A549 (cell line): ENCODE measurements around the gene FSD1. TPM values are rescaled to one million over a fixed set of nuclear protein-coding genes. Genes with fewer than 3 reads are reported as not detected.

Experiments
- ATAC-seq, 2 experiments: fragments of 200-7000 bp in 1 of 2; fragments of >200 bp in 1 of 2; cut with Nextera tagmentation in 1 of 2; cut with Tn5 transposase in 1 of 2; 3 replicates each; pipeline versions ENCODE4 v1.8.0 to v1.9.1; 2018 to 2020; ENCODE audit warnings: mild to moderate bottlenecking in 1 of 2, moderate library complexity in 1 of 2
- CTCF ChIA-PET: fragments of 300-600 bp; sonication (Branson Sonifier 250); formaldehyde crosslinking; extraction: SDS; loops from one replicate; lab custom pipeline; 2021; ENCODE audit warnings: antibody characterized with exemption, inconsistent platforms; lab: Yijun Ruan, JAX
- POLR2A ChIA-PET: fragments of 350-600 bp; formaldehyde crosslinking; extraction: SDS; loops from one replicate; lab custom pipeline; 2021; ENCODE audit warnings: antibody characterized with exemption, inconsistent platforms; lab: Yijun Ruan, JAX
- DNase-seq, 2 experiments: peaks; one replicate each; pipeline versions ENCODE4 v3.0.0 to v3.0.0-alpha.2; 2011 to 2016; ENCODE audit warnings: low read depth in 1 of 2, low spot score in 1 of 2
- FAIRE-seq: peaks from 2 replicates; lab custom pipeline; 2011; peaks lifted over from hg19 to GRCh38; lab: Jason Lieb, UNC
- H3K27ac ChIP-seq, 2 experiments: fragments of >200 bp; sonication (Bioruptor Twin); formaldehyde crosslinking; 3 replicates each; pipeline ENCODE4 v1.5.1; 2016 to 2017
- H3K4me1 ChIP-seq: fragments of >200 bp; sonication (Bioruptor Twin); formaldehyde crosslinking; 3 replicates; pipeline ENCODE4 v1.6.1; 2016
- H3K4me2 ChIP-seq: fragments of >200 bp; sonication (Bioruptor Twin); formaldehyde crosslinking; 3 replicates; pipeline ENCODE4 v1.6.1; 2016
- H3K4me3 ChIP-seq: fragments of >200 bp; sonication (Bioruptor Twin); formaldehyde crosslinking; 3 replicates; pipeline ENCODE4 v1.5.1; 2016
- H3K9me3 ChIP-seq: fragments of >200 bp; sonication (Bioruptor Twin); formaldehyde crosslinking; 3 replicates; pipeline ENCODE4 v1.6.1; 2016
- ATOH8 ChIP-seq: fragments of 250-450 bp; sonication (Bioruptor Pico); IDR thresholded peaks from 2 replicates; pipeline ENCODE4 v1.5.0; 2020; ENCODE audit warnings: low read depth, mild to moderate bottlenecking, moderate library complexity
- CHD4 ChIP-seq: fragments of 200-600 bp; sonication (generic); IDR thresholded peaks from 2 replicates; pipeline ENCODE4 v1.6.1; 2016; ENCODE audit warnings: antibody characterized with exemption, mild to moderate bottlenecking, borderline replicate concordance
- CTCF ChIP-seq: fragments of >200 bp; sonication (Bioruptor Twin); formaldehyde crosslinking; IDR thresholded peaks from 3 replicates; pipeline ENCODE4 v1.5.1; 2016
- EHF ChIP-seq: fragments of 250-450 bp; sonication (Bioruptor Pico); IDR thresholded peaks from 2 replicates; pipeline ENCODE4 v1.5.0; 2020; ENCODE audit warnings: mild to moderate bottlenecking
- ELK1 ChIP-seq: fragments of 150-350 bp; IDR thresholded peaks from 2 replicates; pipeline ENCODE4 v1.6.1; 2014; ENCODE audit warnings: low read depth, mild to moderate bottlenecking, low read length
- EP300 ChIP-seq, 2 experiments: fragments of >200 bp; sonication (Bioruptor Twin); formaldehyde crosslinking; IDR thresholded peaks; 2 replicates in 1 of 2; 3 replicates in 1 of 2; pipeline ENCODE4 v1.6.1; 2016 to 2017
- ESRRA ChIP-seq: fragments of 150-350 bp; IDR thresholded peaks from 2 replicates; pipeline ENCODE4 v1.6.1; 2014; ENCODE audit warnings: mild to moderate bottlenecking, low read length, borderline replicate concordance
- FOXS1 ChIP-seq: fragments of 250-450 bp; sonication (Bioruptor Pico); IDR thresholded peaks from 2 replicates; pipeline ENCODE4 v1.5.0; 2020; ENCODE audit warnings: mild to moderate bottlenecking, moderate library complexity
- HES2 ChIP-seq: fragments of >200 bp; sonication (Bioruptor Twin); formaldehyde crosslinking; IDR thresholded peaks from 2 replicates; pipeline ENCODE4 v1.6.1; 2016
- HEYL ChIP-seq: fragments of 250-450 bp; sonication (Bioruptor Pico); IDR thresholded peaks from 2 replicates; pipeline ENCODE4 v1.8.0; 2021; ENCODE audit warnings: mild to moderate bottlenecking, moderate library complexity
- HOXA7 ChIP-seq: fragments of 250-450 bp; sonication (Bioruptor Pico); IDR thresholded peaks from 2 replicates; pipeline ENCODE4 v1.5.0; 2020; ENCODE audit warnings: mild to moderate bottlenecking, moderate library complexity
- JUN ChIP-seq, 2 experiments: fragments of >200 bp; sonication (Bioruptor Twin); formaldehyde crosslinking; IDR thresholded peaks; 2 replicates in 1 of 2; 3 replicates in 1 of 2; pipeline ENCODE4 v1.6.1; 2016 to 2017
- KDM1A ChIP-seq: fragments of 200-600 bp; sonication (generic); IDR thresholded peaks from 2 replicates; pipeline ENCODE4 v1.6.1; 2016; ENCODE audit warnings: low read depth, mild to moderate bottlenecking
- KDM5A ChIP-seq: fragments of 200-600 bp; sonication (generic); IDR thresholded peaks from 2 replicates; pipeline ENCODE4 v1.6.1; 2016; ENCODE audit warnings: antibody characterized with exemption, mild to moderate bottlenecking
- MAFK ChIP-seq: fragments of 450-650 bp; IDR thresholded peaks from 2 replicates; pipeline ENCODE4 v1.6.1; 2014; ENCODE audit not compliant: partially characterized antibody
- MAX ChIP-seq: IDR thresholded peaks from 2 replicates; pipeline ENCODE4 v1.6.1; 2012
- NFE2L2 ChIP-seq: fragments of 150-350 bp; conservative IDR thresholded peaks from 2 replicates; pipeline ENCODE4 v1.6.1; 2014; ENCODE audit warnings: low read length
- NPAS2 ChIP-seq: fragments of 250-450 bp; sonication (Bioruptor Pico); IDR thresholded peaks from 2 replicates; pipeline ENCODE4 v1.8.0; 2022; ENCODE audit warnings: mild to moderate bottlenecking, moderate library complexity, borderline replicate concordance
- NR3C1 ChIP-seq: fragments of >200 bp; sonication (Bioruptor Twin); formaldehyde crosslinking; IDR thresholded peaks from 3 replicates; pipeline ENCODE4 v1.6.1; 2017
- PHF8 ChIP-seq: fragments of 200-600 bp; sonication (generic); IDR thresholded peaks from 2 replicates; pipeline ENCODE4 v1.6.1; 2016; ENCODE audit warnings: low read depth, mild to moderate bottlenecking, antibody characterized with exemption, moderate library complexity, borderline replicate concordance
- RAD21 ChIP-seq, 2 experiments: fragments of >200 bp in 1 of 2; sonication (Bioruptor Twin) in 1 of 2; formaldehyde crosslinking in 1 of 2; IDR thresholded peaks in 1 of 2; conservative IDR thresholded peaks in 1 of 2; 2 replicates in 1 of 2; 3 replicates in 1 of 2; pipeline ENCODE4 v1.6.1; 2012 to 2018; ENCODE audit warnings: inconsistent platforms in 1 of 2
- RARB ChIP-seq: fragments of 250-450 bp; sonication (Bioruptor Pico); IDR thresholded peaks from 2 replicates; pipeline ENCODE4 v1.8.0; 2021; ENCODE audit warnings: mild to moderate bottlenecking, moderate library complexity
- RCOR1 ChIP-seq: fragments of 150-350 bp; IDR thresholded peaks from 2 replicates; pipeline ENCODE4 v1.6.1; 2014; ENCODE audit warnings: antibody characterized with exemption, low read length, low read depth
- REST ChIP-seq: fragments of 200-600 bp; sonication (generic); IDR thresholded peaks from 2 replicates; pipeline ENCODE4 v1.6.1; 2016; ENCODE audit warnings: antibody characterized with exemption, mild to moderate bottlenecking, moderate library complexity
- SMC3 ChIP-seq: fragments of >200 bp; sonication (Bioruptor Twin); formaldehyde crosslinking; IDR thresholded peaks from 3 replicates; pipeline ENCODE4 v1.6.1; 2018; ENCODE audit warnings: inconsistent platforms
- ZC3H11A ChIP-seq: fragments of 450-650 bp; IDR thresholded peaks from 2 replicates; pipeline ENCODE4 v1.6.1; 2014; ENCODE audit warnings: antibody characterized with exemption, mild to moderate bottlenecking
- ZFP36 ChIP-seq: fragments of 450-650 bp; IDR thresholded peaks from 2 replicates; pipeline ENCODE4 v1.6.1; 2014; ENCODE audit warnings: borderline replicate concordance; ENCODE audit not compliant: partially characterized antibody
- WGBS: methylation state at CpG from one replicate; pipeline ENCODE4 v1.1.6; 2017; ENCODE audit errors: missing lambda C conversion rate; 5-methylcytosine and 5-hydroxymethylcytosine counted together
- polyA plus RNA-seq, 4 experiments: library from polyadenylated mRNA; depleted of rRNA in 3 of 4; stranded (reverse); fragments of >200 nt; fragmentation: RNase III in 1 of 4; extraction: RNeasy Plus Mini Kit Qiagen cat#74134 plus additional on column Dnase treatment in 1 of 4; gene quantifications; 2 replicates in 3 of 4; 3 replicates in 1 of 4; pipeline ENCODE4 v1.2.3, GENCODE V29; 2011 to 2017

FSD1 gene
- polyA plus RNA-seq, 2 of the 4 experiments (the other 2 are of a cell fraction) = 3.5 to 13.2 TPM

GRCh38 chr19:4362101-4362828 is 57.9 kb downstream of the FSD1 start:
- ChIA-PET CTCF (interaction anchor here (0.9 to 6.2 kb wide), 12 partner anchors 9 to 95 kb away, joined by 3 to 51 read pairs (median 7); partner anchors contain the start of genes MPND and SH3GL1), POLR2A (no interaction called here)
- DNase-seq (no peak), FAIRE-seq (no peak), ATAC-seq (no peak; a peak in 1 of 6 replicates)
- H3K9me3 ChIP-seq = no peaks in the 10 kb centered on the region
- H3K4me3 ChIP-seq = no peak overlapping the region
- TF ChIP-seq NFE2L2 = no peak
- TF ChIP-seq RAD21 (conservative IDR thresholded peaks at IDR 0.05 in 1 of 2, IDR thresholded peaks at IDR 0.05 in 1 of 2) = no peak
- no peak for TF ChIP-seq KDM5A
- no peak overlapping the region for H3K4me2 ChIP-seq
- peak overlapping the region in 1 of 2 experiments; percentile 67; a peak in 2 of 6 replicates for H3K27ac ChIP-seq
- WGBS = 95% methylated on average over 24 of the region's 32 CpGs
- H3K4me1 ChIP-seq = peaks cover 14% of the 10 kb centered on the region

GRCh38 chr19:4362831-4363545 is 58.6 kb downstream of the FSD1 start:
- ChIA-PET POLR2A (no interaction called here), CTCF (interaction anchor here (0.9 to 6.2 kb wide), 11 partner anchors 9 to 96 kb away, joined by 3 to 51 read pairs (median 7); partner anchors contain the start of genes MPND and SH3GL1)
- ATAC-seq = peak; percentile 48 to 68; a peak in 5 of 6 replicates
- Histone ChIP-seq H3K4me2 (no peak overlapping the region), H3K4me1 (peaks cover 14% of the 10 kb centered on the region), H3K4me3 (no peak overlapping the region), H3K27ac (peak overlapping the region in 1 of 2 experiments; percentile 59; a peak in 2 of 6 replicates), H3K9me3 (no peaks in the 10 kb centered on the region)
- no peak for FAIRE-seq
- peak in 1 of 2 experiments; percentile 47 for DNase-seq
- WGBS = 67% methylated on average over 1 of the region's 22 CpGs
- TF ChIP-seq HOXA7 (CRISPR knock-in tag) = no peak
- TF ChIP-seq RARB (CRISPR knock-in tag) = no peak
- 0 out of 3 replicates have a peak, but pooled peaks have one; percentile 20 for TF ChIP-seq SMC3
- no peak for TF ChIP-seq MAFK
- no peak for TF ChIP-seq ZC3H11A
- TF ChIP-seq ELK1 = no peak
- TF ChIP-seq REST = no peak
- TF ChIP-seq CTCF = peak; percentile 32; the same call in 2 of the 3 replicates
- no peak for TF ChIP-seq ZFP36
- peak; percentile 78 for TF ChIP-seq MAX
- no peak for TF ChIP-seq JUN (IDR thresholded peaks at IDR 0.05)
- no peak for TF ChIP-seq HEYL
- no peak for TF ChIP-seq CHD4
- TF ChIP-seq ESRRA = no peak
- no peak for TF ChIP-seq HES2
- TF ChIP-seq RCOR1 = no peak
- TF ChIP-seq KDM1A = no peak
- no peak for TF ChIP-seq EHF (CRISPR knock-in tag)
- no peak for TF ChIP-seq NPAS2 (CRISPR knock-in tag)
- no peak for TF ChIP-seq NFE2L2
- no peak for TF ChIP-seq EP300 (IDR thresholded peaks at IDR 0.05)
- no peak for TF ChIP-seq ATOH8 (CRISPR knock-in tag)
- no peak for TF ChIP-seq FOXS1
- TF ChIP-seq NR3C1 = no peak
- TF ChIP-seq PHF8 = no peak
